Sigmoid colon (tissue), 3 donors: Measurements from ENCODE around the gene BCAS2.

Experiments
- POLR2A ChIP-seq, 2 donors: fragments of 450-650 bp; IDR thresholded peaks; one replicate each; pipeline ENCODE4 v1.6.1; 2016; ENCODE audit warnings: antibody characterized with exemption in 2 of 2, mild to moderate bottlenecking in 2 of 2, moderate library complexity in 2 of 2
- TF ChIP-seq, protein P1 (sequence below), 4 experiments: fragments of 450-650 bp in 3 of 4; fragments of 200-600 bp in 1 of 4; IDR thresholded peaks; one replicate each; pipeline ENCODE4 v1.5.1; 2016 to 2019; ENCODE audit warnings: antibody characterized with exemption in 4 of 4, mild to moderate bottlenecking in 3 of 4, moderate library complexity in 2 of 4

DNA sequence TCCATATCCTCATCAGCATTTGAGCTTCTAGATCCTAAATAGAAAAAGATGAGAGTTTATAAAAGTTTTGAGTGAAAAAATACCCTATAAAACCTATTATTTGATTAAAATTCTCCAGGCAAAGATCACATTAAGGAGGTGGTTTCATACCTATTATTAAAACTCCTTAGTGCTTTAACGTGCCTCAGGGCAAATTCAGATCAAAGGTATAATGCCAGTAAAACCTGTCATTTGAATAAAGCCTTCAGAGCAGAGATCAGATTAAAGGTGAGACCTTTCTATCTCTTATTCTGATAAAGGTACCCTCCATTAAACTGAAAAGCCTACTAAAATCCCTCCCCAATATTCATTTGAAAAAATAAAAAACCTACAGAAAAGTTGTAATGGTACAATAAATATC, 36.1 kb downstream of the BCAS2 start:
- TF ChIP-seq, protein P1, sequence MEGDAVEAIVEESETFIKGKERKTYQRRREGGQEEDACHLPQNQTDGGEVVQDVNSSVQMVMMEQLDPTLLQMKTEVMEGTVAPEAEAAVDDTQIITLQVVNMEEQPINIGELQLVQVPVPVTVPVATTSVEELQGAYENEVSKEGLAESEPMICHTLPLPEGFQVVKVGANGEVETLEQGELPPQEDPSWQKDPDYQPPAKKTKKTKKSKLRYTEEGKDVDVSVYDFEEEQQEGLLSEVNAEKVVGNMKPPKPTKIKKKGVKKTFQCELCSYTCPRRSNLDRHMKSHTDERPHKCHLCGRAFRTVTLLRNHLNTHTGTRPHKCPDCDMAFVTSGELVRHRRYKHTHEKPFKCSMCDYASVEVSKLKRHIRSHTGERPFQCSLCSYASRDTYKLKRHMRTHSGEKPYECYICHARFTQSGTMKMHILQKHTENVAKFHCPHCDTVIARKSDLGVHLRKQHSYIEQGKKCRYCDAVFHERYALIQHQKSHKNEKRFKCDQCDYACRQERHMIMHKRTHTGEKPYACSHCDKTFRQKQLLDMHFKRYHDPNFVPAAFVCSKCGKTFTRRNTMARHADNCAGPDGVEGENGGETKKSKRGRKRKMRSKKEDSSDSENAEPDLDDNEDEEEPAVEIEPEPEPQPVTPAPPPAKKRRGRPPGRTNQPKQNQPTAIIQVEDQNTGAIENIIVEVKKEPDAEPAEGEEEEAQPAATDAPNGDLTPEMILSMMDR (IDR thresholded peaks at IDR 0.05) = no peak
- no peak for TF ChIP-seq POLR2A (IDR thresholded peaks at IDR 0.05)
